Esophagus muscularis mucosa (tissue), 4 donors: ENCODE results near the gene GNAO1.

Experiments
- EP300 ChIP-seq: sonication (generic); formaldehyde crosslinking; IDR thresholded peaks from one replicate; pipeline ENCODE4 v1.6.1; 2017; ENCODE audit warnings: antibody characterized with exemption
- POLR2A ChIP-seq: fragments of 450-650 bp; IDR thresholded peaks from one replicate; pipeline ENCODE4 v1.6.1; 2017; ENCODE audit warnings: antibody characterized with exemption, moderate library complexity, mild to moderate bottlenecking, low read depth
- TF ChIP-seq, protein P1 (sequence below), 3 experiments: fragments of 200-600 bp in 2 of 3; fragments of 450-650 bp in 1 of 3; sonication (generic) in 2 of 3; IDR thresholded peaks; one replicate each; pipeline ENCODE4 v1.5.1; 2017 to 2019; ENCODE audit warnings: antibody characterized with exemption in 3 of 3, mild to moderate bottlenecking in 2 of 3, moderate library complexity in 1 of 3

DNA sequence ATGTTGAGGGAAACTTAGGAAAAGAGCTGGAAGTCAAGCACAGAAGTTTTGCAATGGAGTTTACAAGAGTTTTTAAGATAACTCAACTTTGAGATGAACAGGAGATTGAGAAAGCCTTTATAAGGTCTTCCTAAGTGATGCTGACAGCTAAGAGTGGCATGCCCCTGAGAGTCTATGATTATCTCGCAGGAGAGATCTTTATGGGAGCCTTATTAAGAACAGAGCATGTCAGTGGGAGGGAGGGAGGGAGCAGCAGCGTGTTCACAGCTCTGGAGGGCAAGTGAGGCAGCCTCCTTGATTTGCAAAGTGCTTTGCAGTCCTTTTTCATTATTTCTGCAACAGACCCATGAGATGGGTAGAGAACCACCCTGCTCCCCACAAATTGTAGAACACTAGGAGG lies 30.7 kb downstream of the GNAO1 start:
- TF ChIP-seq, protein P1, sequence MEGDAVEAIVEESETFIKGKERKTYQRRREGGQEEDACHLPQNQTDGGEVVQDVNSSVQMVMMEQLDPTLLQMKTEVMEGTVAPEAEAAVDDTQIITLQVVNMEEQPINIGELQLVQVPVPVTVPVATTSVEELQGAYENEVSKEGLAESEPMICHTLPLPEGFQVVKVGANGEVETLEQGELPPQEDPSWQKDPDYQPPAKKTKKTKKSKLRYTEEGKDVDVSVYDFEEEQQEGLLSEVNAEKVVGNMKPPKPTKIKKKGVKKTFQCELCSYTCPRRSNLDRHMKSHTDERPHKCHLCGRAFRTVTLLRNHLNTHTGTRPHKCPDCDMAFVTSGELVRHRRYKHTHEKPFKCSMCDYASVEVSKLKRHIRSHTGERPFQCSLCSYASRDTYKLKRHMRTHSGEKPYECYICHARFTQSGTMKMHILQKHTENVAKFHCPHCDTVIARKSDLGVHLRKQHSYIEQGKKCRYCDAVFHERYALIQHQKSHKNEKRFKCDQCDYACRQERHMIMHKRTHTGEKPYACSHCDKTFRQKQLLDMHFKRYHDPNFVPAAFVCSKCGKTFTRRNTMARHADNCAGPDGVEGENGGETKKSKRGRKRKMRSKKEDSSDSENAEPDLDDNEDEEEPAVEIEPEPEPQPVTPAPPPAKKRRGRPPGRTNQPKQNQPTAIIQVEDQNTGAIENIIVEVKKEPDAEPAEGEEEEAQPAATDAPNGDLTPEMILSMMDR (IDR thresholded peaks at IDR 0.05): no peak
- TF ChIP-seq POLR2A: no peak
- no peak for TF ChIP-seq EP300
